HEK293 (cell line): ENCODE results near the gene ZC3H18.

Experiments used
- CTCF ChIA-PET: fragments of 350-600 bp; formaldehyde crosslinking; extraction: SDS; loops from one replicate; lab custom pipeline; 2021; ENCODE audit warnings: antibody characterized with exemption; lab: Yijun Ruan, JAX
- POLR2A ChIA-PET: fragments of 300-600 bp; formaldehyde crosslinking; extraction: SDS; loops from one replicate; lab custom pipeline; 2020; ENCODE audit warnings: antibody characterized with exemption, inconsistent platforms; lab: Yijun Ruan, JAX
- H3K27ac ChIP-seq: fragments of 200-500 bp; sonication (Bioruptor generic); 2 replicates; pipeline ENCODE4 v1.5.1; 2014; ENCODE audit warnings: low read depth, low read length, control low read depth, inconsistent platforms; ENCODE audit errors: extremely low read depth
- H3K36me3 ChIP-seq, 2 experiments: fragments of 200-500 bp in 1 of 2; sonication (Bioruptor generic) in 1 of 2; 1 replicate in 1 of 2; 2 replicates in 1 of 2; pipeline ENCODE4 v1.5.1; 2014 to 2017; ENCODE audit warnings: inconsistent platforms in 2 of 2, low read length in 2 of 2; ENCODE audit not compliant: control insufficient read depth in 2 of 2, insufficient read depth in 1 of 2
- H3K4me1 ChIP-seq: fragments of 200-500 bp; sonication (Bioruptor generic); 2 replicates; pipeline ENCODE4 v1.5.1; 2014; ENCODE audit warnings: mild to moderate bottlenecking, low read length, inconsistent platforms; ENCODE audit not compliant: control insufficient read depth, insufficient read depth
- H3K4me3 ChIP-seq: 2 replicates; pipeline ENCODE4 v1.5.1; 2011; ENCODE audit warnings: low read depth, mild to moderate bottlenecking, control low read depth, low read length, moderate library complexity
- H3K9me3 ChIP-seq: fragments of 200-500 bp; sonication (Bioruptor generic); 2 replicates; pipeline ENCODE4 v1.5.1; 2014; ENCODE audit warnings: low read depth, low read length, inconsistent platforms; ENCODE audit not compliant: control insufficient read depth, insufficient read depth
- GLIS1 ChIP-seq: fragments of 450-650 bp; formaldehyde crosslinking; IDR thresholded peaks from 2 replicates; pipeline ENCODE4 v1.5.1; 2016; ENCODE audit warnings: missing biosample characterization, missing genetic modification characterization
- YY1 ChIP-seq: fragments of 450-650 bp; formaldehyde crosslinking; IDR thresholded peaks from 2 replicates; pipeline ENCODE4 v1.5.1; 2018; ENCODE audit warnings: missing biosample characterization, missing genetic modification characterization
- ZBTB21 ChIP-seq: fragments of 450-650 bp; formaldehyde crosslinking; IDR thresholded peaks from 2 replicates; pipeline ENCODE4 v1.5.1; 2017; ENCODE audit warnings: missing biosample characterization, missing genetic modification characterization
- ZFP41 ChIP-seq: fragments of 450-650 bp; formaldehyde crosslinking; IDR thresholded peaks from 2 replicates; pipeline ENCODE4 v1.5.1; 2016; ENCODE audit warnings: missing biosample characterization, missing genetic modification characterization, borderline replicate concordance
- ZNF132 ChIP-seq: fragments of 450-650 bp; formaldehyde crosslinking; IDR thresholded peaks from 2 replicates; pipeline ENCODE4 v1.5.1; 2017; ENCODE audit warnings: missing biosample characterization, missing genetic modification characterization, borderline replicate concordance
- ZNF211 ChIP-seq: fragments of 450-650 bp; formaldehyde crosslinking; IDR thresholded peaks from 2 replicates; pipeline ENCODE4 v1.5.1; 2016; ENCODE audit warnings: low read depth, missing biosample characterization, missing genetic modification characterization
- ZNF221 ChIP-seq: fragments of 450-650 bp; formaldehyde crosslinking; IDR thresholded peaks from 2 replicates; pipeline ENCODE4 v1.5.1; 2017; ENCODE audit warnings: missing biosample characterization, missing genetic modification characterization, borderline replicate concordance
- ZNF274 ChIP-seq, 2 experiments: fragments of 200-500 bp in 1 of 2; fragments of 450-650 bp in 1 of 2; sonication (Bioruptor generic) in 1 of 2; formaldehyde crosslinking in 1 of 2; IDR thresholded peaks; 2 replicates each; pipeline versions ENCODE4 v1.5.1 to v1.6.1; 2014 to 2016; ENCODE audit warnings: borderline replicate concordance in 1 of 2, inconsistent platforms in 1 of 2, low read length in 1 of 2, missing biosample characterization in 1 of 2, missing genetic modification characterization in 1 of 2
- ZNF423 ChIP-seq: fragments of 450-650 bp; formaldehyde crosslinking; IDR thresholded peaks from 2 replicates; pipeline ENCODE4 v1.5.1; 2016; ENCODE audit warnings: missing biosample characterization, missing genetic modification characterization
- ZNF473 ChIP-seq: fragments of 450-650 bp; formaldehyde crosslinking; IDR thresholded peaks from 2 replicates; pipeline ENCODE4 v1.5.1; 2017; ENCODE audit warnings: missing biosample characterization, missing genetic modification characterization
- ZNF48 ChIP-seq: fragments of 450-650 bp; formaldehyde crosslinking; IDR thresholded peaks from 2 replicates; pipeline ENCODE4 v1.5.1; 2016; ENCODE audit warnings: missing biosample characterization, missing genetic modification characterization
- ZNF501 ChIP-seq: fragments of 450-650 bp; formaldehyde crosslinking; IDR thresholded peaks from 2 replicates; pipeline ENCODE4 v1.5.1; 2016; ENCODE audit warnings: missing biosample characterization, missing genetic modification characterization
- ZNF514 ChIP-seq: fragments of 450-650 bp; formaldehyde crosslinking; IDR thresholded peaks from 2 replicates; pipeline ENCODE4 v1.5.1; 2016; ENCODE audit warnings: missing biosample characterization, missing genetic modification characterization
- ZNF521 ChIP-seq: fragments of 450-650 bp; formaldehyde crosslinking; IDR thresholded peaks from 2 replicates; pipeline ENCODE4 v1.5.1; 2017; ENCODE audit warnings: missing biosample characterization, mild to moderate bottlenecking, missing genetic modification characterization
- ZNF548 ChIP-seq: fragments of 450-650 bp; formaldehyde crosslinking; IDR thresholded peaks from 2 replicates; pipeline ENCODE4 v1.5.1; 2016; ENCODE audit warnings: missing biosample characterization, missing genetic modification characterization
- ZNF558 ChIP-seq: fragments of 450-650 bp; formaldehyde crosslinking; IDR thresholded peaks from 2 replicates; pipeline ENCODE4 v1.5.1; 2016; ENCODE audit warnings: missing biosample characterization, missing genetic modification characterization
- ZNF561 ChIP-seq: fragments of 450-650 bp; IDR thresholded peaks from 2 replicates; pipeline ENCODE4 v1.5.1; 2018; ENCODE audit warnings: missing biosample characterization, missing genetic modification characterization, borderline replicate concordance
- ZNF585B ChIP-seq: fragments of 450-650 bp; formaldehyde crosslinking; IDR thresholded peaks from 2 replicates; pipeline ENCODE4 v1.5.1; 2016; ENCODE audit warnings: missing biosample characterization, missing genetic modification characterization
- ZNF621 ChIP-seq: fragments of 450-650 bp; formaldehyde crosslinking; IDR thresholded peaks from 2 replicates; pipeline ENCODE4 v1.5.1; 2017; ENCODE audit warnings: missing biosample characterization, missing genetic modification characterization
- ZNF623 ChIP-seq: fragments of 450-650 bp; formaldehyde crosslinking; IDR thresholded peaks from 2 replicates; pipeline ENCODE4 v1.5.1; 2016; ENCODE audit warnings: missing biosample characterization, missing genetic modification characterization
- ZNF76 ChIP-seq: fragments of 450-650 bp; formaldehyde crosslinking; IDR thresholded peaks from 2 replicates; pipeline ENCODE4; 2016; ENCODE audit warnings: low read depth, missing biosample characterization, missing genetic modification characterization, borderline replicate concordance
- ZNF843 ChIP-seq: fragments of 450-650 bp; formaldehyde crosslinking; IDR thresholded peaks from 2 replicates; pipeline ENCODE4 v1.5.1; 2016; ENCODE audit warnings: missing biosample characterization, missing genetic modification characterization
- ZSCAN30 ChIP-seq: fragments of 450-650 bp; IDR thresholded peaks from 2 replicates; pipeline ENCODE4 v1.5.1; 2018; ENCODE audit warnings: missing biosample characterization, mild to moderate bottlenecking, missing genetic modification characterization, moderate library complexity
- TF ChIP-seq, protein P1 (sequence below): fragments of 450-650 bp; formaldehyde crosslinking; IDR thresholded peaks from 2 replicates; pipeline ENCODE4 v1.5.1; 2016; ENCODE audit warnings: missing biosample characterization, missing genetic modification characterization
- TF ChIP-seq, protein P2 (sequence below): fragments of 450-650 bp; formaldehyde crosslinking; IDR thresholded peaks from 2 replicates; pipeline ENCODE4 v1.5.1; 2016; ENCODE audit warnings: missing biosample characterization, missing genetic modification characterization
- TF ChIP-seq, protein P3 (sequence below): fragments of 450-650 bp; formaldehyde crosslinking; IDR thresholded peaks from 2 replicates; pipeline ENCODE4 v1.5.0; 2017; ENCODE audit warnings: missing biosample characterization, missing genetic modification characterization, borderline replicate concordance
- TF ChIP-seq, protein P4 (sequence below): fragments of 450-650 bp; formaldehyde crosslinking; IDR thresholded peaks from 2 replicates; pipeline ENCODE4 v1.5.1; 2016; ENCODE audit warnings: missing biosample characterization, missing genetic modification characterization

Gene ZC3H18

DNA sequence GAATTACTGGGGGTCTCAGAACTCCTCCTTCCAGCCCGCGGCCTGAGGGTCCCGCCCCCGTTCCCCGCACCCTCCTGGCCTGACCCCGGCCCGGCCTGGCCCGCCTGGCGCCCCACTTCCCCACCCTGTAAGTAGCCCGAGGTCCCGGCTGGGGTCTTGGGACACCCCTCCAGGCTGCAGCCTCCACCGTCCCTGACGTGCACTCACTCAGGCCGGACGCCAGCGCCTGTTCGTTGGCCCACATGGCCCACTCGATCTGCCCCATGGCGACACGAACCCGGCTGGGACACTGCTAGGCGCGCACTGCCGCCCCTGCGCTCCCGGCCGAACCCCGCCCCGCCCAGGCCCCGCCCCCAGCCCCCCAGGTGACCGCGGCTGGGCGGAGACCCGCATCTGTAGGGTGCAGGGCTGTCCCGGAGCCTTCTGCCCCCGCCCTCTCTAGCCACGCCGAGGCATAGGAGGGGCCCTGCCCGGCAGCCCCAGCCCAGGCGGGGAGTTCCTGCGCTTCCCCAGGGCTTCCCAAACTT is 80.6 kb downstream of the ZC3H18 start, which contains the start of gene CYBA (continued):
- TF ChIP-seq ZNF548 (tag by site-specific recombination): no peak
- TF ChIP-seq, all 188 proteins: peak for 19

DNA sequence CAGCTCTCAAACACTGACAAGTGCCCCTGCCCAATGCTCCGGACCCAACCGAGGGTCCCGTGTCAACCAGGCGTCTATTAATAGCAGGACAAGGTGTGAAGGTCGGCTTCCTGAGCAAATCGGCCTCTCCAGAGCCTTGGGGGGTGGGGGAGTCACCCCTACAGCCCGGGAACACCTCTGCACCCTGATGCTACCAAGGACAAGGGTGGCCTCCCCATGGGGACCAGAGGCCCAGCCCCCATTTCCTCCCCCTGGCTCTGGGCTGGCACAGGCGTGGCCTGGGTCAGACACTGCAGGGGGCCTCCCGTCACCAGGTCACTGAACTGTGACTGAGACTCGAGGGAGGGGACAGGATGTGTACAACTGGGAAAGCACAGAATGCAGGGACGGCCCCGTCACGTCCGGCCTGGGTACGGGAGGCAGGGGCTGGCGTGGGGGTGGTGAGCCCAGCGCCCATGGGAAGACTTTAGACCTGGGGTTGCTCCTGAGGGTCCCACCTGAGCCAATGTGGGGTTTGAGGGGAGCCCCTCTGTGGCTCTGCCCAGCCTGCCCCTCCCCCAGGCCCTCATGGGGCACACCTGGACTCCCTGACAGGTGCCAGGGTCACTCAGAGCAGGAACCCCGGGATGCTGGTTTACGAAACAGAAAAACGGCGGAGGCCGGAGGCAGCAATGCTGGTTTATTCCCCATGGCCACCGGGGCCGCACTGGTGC is 81.2 kb downstream of the ZC3H18 start:
- peaks cover 0 to 20% of the 10 kb centered on the region in 2 experiments; a peak in 2 of 3 replicates for H3K36me3 ChIP-seq
- TF ChIP-seq ZNF585B (tag by site-specific recombination) (no peak), ZNF76 (tag by site-specific recombination) (0 out of 2 replicates have a peak, but pooled peaks have one; percentile 38), ZNF221 (tag by site-specific recombination) (no peak), ZNF621 (tag by site-specific recombination) (no peak), YY1 (no peak), GLIS1 (tag by site-specific recombination) (peak; percentile 90), ZNF623 (tag by site-specific recombination) (no peak), ZNF211 (tag by site-specific recombination) (no peak), ZNF501 (tag by site-specific recombination) (no peak), ZBTB21 (tag by site-specific recombination) (no peak), ZNF843 (no peak), ZNF521 (tag by site-specific recombination) (no peak), ZSCAN30 (tag by site-specific recombination) (no peak), ZNF514 (no peak), ZNF558 (tag by site-specific recombination) (no peak), ZNF423 (tag by site-specific recombination) (no peak), ZNF48 (no peak), ZNF473 (tag by site-specific recombination) (no peak), ZNF274 (IDR thresholded peaks at IDR 0.05; ENCODE audit: low read length) (no peak), ZNF274 (tag by site-specific recombination; IDR thresholded peaks at IDR 0.05; ENCODE audit: borderline replicate concordance) (no peak), ZNF561 (tag by site-specific recombination) (no peak), ZFP41 (tag by site-specific recombination) (no peak), ZNF132 (no peak)
- TF ChIP-seq, protein P1, sequence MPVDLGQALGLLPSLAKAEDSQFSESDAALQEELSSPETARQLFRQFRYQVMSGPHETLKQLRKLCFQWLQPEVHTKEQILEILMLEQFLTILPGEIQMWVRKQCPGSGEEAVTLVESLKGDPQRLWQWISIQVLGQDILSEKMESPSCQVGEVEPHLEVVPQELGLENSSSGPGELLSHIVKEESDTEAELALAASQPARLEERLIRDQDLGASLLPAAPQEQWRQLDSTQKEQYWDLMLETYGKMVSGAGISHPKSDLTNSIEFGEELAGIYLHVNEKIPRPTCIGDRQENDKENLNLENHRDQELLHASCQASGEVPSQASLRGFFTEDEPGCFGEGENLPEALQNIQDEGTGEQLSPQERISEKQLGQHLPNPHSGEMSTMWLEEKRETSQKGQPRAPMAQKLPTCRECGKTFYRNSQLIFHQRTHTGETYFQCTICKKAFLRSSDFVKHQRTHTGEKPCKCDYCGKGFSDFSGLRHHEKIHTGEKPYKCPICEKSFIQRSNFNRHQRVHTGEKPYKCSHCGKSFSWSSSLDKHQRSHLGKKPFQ (tag by site-specific recombination): no peak
- TF ChIP-seq, protein P2, sequence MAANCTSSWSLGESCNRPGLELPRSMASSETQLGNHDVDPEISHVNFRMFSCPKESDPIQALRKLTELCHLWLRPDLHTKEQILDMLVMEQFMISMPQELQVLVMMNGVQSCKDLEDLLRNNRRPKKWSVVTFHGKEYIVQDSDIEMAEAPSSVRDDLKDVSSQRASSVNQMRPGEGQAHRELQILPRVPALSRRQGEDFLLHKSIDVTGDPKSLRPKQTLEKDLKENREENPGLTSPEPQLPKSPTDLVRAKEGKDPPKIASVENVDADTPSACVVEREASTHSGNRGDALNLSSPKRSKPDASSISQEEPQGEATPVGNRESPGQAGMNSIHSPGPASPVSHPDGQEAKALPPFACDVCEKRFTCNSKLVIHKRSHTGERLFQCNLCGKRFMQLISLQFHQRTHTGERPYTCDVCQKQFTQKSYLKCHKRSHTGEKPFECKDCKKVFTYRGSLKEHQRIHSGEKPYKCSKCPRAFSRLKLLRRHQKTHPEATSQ (tag by site-specific recombination): no peak
- TF ChIP-seq, protein P3, sequence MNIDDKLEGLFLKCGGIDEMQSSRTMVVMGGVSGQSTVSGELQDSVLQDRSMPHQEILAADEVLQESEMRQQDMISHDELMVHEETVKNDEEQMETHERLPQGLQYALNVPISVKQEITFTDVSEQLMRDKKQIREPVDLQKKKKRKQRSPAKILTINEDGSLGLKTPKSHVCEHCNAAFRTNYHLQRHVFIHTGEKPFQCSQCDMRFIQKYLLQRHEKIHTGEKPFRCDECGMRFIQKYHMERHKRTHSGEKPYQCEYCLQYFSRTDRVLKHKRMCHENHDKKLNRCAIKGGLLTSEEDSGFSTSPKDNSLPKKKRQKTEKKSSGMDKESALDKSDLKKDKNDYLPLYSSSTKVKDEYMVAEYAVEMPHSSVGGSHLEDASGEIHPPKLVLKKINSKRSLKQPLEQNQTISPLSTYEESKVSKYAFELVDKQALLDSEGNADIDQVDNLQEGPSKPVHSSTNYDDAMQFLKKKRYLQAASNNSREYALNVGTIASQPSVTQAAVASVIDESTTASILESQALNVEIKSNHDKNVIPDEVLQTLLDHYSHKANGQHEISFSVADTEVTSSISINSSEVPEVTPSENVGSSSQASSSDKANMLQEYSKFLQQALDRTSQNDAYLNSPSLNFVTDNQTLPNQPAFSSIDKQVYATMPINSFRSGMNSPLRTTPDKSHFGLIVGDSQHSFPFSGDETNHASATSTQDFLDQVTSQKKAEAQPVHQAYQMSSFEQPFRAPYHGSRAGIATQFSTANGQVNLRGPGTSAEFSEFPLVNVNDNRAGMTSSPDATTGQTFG: no peak
- TF ChIP-seq, protein P4, sequence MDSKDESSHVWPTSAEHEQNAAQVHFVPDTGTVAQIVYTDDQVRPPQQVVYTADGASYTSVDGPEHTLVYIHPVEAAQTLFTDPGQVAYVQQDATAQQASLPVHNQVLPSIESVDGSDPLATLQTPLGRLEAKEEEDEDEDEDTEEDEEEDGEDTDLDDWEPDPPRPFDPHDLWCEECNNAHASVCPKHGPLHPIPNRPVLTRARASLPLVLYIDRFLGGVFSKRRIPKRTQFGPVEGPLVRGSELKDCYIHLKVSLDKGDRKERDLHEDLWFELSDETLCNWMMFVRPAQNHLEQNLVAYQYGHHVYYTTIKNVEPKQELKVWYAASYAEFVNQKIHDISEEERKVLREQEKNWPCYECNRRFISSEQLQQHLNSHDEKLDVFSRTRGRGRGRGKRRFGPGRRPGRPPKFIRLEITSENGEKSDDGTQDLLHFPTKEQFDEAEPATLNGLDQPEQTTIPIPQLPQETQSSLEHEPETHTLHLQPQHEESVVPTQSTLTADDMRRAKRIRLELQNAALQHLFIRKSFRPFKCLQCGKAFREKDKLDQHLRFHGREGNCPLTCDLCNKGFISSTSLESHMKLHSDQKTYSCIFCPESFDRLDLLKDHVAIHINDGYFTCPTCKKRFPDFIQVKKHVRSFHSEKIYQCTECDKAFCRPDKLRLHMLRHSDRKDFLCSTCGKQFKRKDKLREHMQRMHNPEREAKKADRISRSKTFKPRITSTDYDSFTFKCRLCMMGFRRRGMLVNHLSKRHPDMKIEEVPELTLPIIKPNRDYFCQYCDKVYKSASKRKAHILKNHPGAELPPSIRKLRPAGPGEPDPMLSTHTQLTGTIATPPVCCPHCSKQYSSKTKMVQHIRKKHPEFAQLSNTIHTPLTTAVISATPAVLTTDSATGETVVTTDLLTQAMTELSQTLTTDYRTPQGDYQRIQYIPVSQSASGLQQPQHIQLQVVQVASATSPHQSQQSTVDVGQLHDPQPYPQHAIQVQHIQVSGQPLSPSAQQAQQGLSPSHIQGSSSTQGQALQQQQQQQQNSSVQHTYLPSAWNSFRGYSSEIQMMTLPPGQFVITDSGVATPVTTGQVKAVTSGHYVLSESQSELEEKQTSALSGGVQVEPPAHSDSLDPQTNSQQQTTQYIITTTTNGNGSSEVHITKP: no peak

More for the DNA sequence above, 81.2 kb downstream of the ZC3H18 start:
- POLR2A ChIA-PET: no interaction called here
- Histone ChIP-seq H3K4me1 (peaks cover 7% of the 10 kb centered on the region; the same call in 1 of the 2 replicates), H3K9me3 (no peaks in the 10 kb centered on the region), H3K4me3 (peak overlapping the region; percentile 75), H3K27ac (no peak overlapping the region; the same call in 1 of the 2 replicates)
- CTCF ChIA-PET: no interaction called here
